NCI-H345 (cell line): ENCODE results near the gene CRY1.
"Not testable (repeated sequence)": the region's sequence is repeated elsewhere in the genome, so short reads cannot be mapped to it uniquely, and the experiment has no call there.

ENCODE experiments used
- DNase-seq: peaks from one replicate; lab custom pipeline; 2025; lab: John Stamatoyannopoulos, UW

Gene CRY1

DNA sequence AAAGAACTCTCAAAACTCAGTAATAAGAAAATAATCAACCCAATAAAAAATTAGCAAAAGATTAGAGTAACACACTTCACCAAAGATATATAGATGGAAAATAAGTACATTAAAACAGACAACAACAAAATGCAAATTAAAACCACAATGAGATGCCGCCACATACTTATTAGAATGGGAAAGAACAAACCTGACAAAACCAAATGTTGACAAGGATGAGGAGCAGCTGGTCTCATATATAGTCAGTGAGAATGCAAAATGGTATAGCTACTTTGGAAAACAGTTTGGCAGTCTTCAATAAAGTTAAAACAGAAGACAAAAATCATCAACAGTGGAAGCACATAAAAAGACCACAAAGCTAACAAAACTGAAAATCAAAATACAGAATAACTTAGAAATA, 29.1 kb downstream of the CRY1 start:
- no peak for DNase-seq

DNA sequence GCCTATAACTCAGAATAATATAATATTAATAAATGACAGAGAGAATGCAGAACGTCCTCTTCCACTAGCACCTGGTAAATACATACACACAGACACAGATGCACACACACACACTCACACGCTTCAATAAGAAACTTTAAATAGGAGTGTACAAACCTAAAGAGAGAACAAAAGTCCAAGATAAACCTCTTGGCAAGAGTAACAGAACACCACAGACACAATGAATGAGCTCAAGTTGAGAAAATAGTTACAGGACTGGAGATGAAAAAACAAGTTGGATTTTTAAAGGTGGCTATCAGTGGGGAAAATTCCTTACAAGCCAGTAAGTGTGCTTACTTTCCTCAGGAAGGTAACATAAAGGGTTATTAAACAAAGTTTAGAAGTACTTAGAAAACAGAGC, 35.2 kb downstream of the CRY1 start:
- DNase-seq: no peak

DNA sequence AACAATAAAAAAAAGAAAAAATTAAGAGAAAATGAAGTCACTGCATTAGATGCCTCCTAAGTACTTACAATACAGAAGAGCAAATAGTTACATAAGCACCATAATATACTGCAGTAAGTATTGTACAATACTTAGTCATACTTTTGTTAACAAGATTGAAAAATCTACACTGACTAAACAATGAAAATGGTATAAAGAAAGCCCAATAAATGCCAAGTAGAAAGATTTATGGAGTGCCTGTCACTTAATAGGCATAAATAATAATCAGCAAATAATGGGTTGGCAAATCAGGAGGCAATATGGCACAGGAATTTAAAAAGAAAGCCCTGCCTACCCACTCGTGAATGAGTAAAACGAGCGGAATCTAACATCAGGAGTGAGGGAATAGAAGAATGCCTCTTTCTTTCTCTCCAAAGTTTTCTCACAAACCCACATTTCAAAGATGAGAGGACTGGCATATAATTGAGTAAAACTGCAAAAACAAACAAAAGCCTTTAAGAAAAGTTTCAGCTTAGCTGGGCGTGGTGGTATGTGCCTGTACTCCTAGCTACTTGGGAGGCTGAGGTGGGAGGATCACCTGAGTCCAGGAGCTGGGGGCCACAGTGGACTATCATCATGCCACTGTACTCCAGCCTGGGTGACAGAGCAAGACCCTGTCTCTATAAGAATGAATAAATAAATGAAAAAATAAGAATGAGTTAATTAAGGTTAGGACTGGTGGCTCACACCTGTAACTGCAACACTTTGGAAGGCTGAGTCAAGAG, 36.1 kb downstream of the CRY1 start:
- no peak for DNase-seq

DNA sequence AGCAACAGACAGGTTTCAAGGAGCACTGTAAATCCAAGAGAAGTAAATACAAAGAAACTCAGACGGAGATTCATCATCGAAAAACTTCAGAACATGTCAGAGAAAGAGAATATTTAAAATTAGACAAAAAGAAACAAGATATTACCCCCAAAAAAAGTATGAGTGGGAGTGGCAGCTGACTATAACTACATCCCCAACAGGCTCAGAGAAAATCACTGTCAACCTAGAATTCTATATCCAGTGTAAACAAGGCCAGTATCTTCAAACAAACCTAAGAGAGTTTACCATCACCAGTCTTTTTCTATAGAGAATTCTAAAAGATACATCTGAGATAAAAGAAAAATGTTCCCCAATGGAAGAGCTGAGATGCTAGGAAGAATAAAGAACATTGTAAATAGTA, 39.6 kb downstream of the CRY1 start:
- DNase-seq: no peak

DNA sequence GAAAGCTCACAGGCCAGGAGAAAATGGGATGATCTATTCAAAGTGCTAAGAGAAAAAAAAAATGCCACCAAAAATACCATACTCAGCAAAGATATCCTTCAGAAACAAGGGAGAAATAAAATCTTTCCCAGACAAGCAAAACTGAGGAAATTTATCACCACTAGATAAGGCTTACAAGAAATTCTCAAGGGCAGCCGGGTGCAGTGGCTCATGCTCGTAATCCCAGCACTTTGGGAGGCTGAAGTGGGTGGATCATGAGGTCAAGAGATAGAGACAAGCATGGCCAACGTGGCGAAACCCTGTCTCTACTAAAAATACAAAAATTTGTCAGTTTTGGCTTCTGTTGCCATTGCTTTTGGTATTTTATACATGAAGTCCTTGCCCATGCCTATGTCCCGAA, 48.2 kb downstream of the CRY1 start:
- no peak for DNase-seq

DNA sequence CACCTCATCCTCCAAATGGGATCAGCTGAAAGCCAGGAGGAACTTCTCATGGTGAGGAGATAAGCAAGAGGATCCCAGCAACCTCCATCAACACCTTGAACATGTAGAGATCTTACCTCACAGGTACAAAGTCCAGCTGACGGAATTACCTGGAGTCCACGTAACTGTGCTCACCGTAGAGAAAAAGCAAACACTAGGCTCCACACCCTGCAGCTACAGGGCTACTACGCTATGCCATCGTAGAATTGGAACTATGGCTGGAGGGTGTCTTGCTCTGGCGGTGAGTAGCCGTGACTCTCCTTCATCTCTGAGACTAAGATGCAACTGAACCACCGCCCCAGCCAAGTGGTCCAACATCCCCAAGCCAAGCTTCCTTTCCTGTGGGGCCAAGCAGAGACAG, 50.5 kb downstream of the CRY1 start:
- no peak for DNase-seq

DNA sequence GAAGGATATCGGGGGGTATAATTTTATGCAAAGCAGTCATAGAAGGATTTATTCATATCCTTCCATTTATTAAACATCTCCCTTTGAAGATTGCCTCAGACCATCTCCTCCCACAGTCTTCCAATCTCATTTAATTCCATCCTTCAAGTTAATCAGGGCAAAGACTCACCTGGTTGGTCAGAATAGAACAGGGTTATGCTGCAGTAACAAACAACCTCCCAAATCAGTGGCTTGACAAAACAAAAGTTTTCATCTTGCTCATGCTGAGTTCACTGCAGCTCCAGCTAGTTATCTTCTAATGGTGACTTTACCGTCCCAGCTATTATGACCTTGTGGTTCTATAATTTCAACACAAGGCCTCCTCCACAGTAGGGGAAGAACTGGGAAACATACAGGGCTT, 57.6 kb downstream of the CRY1 start:
- no peak for DNase-seq

DNA sequence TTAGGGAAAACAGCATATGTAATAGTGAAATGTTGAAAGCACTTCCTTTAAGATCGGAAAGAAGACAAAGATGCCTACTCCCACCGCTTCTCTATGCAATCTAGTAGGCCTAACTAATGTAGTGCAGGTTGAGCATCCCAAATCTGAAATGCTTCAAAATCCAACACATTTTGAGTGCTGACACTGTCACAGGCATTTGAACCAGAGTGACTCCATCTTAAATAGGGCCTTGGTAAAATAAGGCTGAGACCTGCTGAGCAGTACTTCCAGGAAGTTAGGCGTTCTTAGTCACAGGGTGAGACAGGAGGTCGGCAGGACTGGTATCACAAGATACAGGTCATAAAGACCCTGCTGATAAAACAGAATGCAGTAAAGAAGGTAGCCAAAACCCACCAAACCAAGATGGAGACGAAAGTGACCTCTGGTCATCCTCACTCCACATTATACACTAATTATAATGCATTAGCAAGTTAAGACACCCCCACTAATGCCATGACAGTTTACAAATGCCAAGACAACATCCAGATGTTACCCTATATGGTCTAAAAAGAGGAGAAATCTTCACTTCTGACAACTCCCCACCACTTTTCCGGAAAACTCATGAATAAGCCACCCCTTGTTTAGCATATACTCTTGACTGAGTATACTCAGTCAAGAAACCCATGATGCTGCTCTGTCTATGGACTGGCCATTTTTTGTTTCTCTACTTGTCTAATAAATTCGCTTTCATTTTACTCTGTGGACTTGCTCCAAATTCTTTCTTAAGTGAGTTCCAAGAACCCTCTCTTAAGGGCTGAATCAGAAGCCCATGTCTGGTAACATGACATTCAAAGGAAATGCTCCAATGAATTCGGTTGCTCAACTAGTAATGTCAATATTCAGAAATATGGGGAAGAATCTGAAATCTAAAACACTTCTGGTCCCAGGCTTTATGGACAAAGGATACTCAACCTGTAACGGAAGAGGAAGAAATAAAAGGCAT, 59.3 kb downstream of the CRY1 start:
- DNase-seq: no peak

DNA sequence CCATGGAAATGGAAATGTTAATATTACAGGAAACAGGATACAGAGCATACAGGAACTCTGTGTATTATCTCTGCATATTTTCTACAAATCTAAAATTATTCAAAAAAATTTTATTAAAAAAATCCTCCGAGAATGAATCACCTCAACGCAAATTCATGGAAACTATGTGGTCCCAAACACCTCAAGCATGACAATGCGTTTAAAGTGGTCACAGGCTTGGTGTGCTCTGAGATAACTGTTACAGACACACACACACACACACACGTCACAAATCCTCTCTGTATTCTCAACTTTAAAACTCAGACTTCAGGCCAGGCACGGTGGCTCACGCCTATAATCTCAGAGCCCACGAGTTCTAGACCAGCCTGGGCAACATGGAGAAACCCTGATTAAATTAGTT, 61.1 kb downstream of the CRY1 start:
- no peak for DNase-seq

DNA sequence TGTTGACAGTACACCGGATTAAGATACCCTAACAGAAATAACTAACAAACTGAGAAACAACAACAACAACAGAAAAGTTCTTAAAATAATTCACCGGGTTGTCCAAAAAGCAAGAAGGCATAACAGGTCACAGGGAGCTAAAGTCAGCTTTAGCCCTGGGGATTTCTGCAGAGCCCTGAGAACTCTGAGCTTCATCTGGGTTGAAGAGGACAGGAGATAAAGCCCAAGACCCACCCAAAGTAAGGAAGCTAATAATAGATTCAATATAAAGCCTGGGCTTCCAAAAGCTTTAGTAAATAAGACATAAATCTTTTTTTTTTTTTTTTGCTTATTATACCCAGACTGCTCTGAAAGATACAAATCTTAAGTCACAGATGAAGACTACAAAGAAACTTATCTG, 62.3 kb downstream of the CRY1 start:
- no peak for DNase-seq

DNA sequence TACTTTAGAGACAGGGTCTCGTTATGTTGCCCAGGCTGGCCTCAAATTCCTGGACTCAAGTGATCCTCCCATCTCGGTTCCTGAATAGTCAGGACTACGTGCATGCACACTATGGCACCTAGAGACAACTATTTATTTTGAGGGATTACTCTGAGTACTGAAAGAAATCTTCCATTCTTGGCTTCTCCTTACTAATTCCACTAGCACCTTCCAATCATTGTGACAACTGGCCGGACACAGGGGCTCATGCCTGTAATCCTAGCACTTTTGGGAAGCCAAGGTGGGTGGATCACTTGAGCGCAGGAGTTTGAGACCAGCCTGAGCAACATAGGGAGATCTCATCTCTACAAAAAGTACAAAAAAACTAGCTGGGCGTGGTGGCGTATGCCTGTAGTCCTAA, 64.3 kb downstream of the CRY1 start:
- DNase-seq: no peak

DNA sequence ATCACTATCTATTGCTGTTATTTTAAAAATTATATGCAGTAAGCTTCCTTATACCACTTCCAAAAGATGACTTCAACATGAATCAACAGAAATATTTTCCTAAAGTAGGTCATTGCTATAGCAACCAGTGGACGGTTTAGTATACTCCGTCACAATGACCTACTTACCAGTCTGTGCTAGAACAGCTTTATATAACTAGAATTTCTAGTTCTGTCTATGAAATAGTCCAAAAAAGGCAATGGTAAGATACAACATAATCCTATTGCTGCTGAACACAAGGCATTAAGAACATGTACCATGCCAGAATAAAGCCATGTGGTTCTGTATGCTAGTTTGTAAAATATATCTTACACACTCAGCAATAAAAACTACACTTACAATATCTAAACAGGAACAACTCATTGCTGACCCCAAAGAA, 65.7 kb downstream of the CRY1 start:
- DNase-seq: no peak

DNA sequence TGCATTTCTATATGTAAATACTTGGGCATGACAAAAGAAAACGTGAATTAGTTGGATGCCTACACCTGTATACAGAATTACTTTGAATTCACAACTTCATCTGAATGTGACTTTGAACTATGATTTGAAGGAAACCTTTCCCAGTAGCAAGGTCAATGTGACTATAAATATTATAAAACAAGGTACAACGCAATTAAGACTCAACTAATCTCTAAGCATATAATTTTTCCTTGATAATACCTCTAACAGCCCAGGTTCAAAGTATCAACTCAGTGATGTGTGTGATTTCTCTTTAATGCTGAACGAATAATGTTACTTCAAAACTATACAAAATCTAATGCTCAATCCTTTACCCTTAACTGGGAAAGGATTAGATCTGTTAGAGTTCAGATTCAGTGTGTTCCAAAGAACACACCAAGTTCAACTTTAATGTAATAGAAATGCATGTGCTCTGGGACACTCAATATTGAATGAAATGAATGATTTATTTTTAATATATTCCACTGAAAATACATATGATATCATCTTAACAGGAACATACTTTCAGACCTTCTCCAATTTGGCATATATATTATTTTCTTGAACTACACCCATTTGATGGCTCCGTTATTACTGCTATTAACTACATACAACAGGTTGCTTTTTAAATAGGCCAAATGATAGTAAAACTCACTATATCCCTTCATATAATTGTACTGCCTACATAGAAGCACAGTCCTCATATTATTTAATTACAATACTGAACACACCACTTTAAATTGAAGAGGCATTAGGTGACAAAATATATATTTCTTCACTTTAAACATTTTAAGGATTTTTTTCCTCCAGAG, 66.3 kb downstream of the CRY1 start:
- no peak for DNase-seq

DNA sequence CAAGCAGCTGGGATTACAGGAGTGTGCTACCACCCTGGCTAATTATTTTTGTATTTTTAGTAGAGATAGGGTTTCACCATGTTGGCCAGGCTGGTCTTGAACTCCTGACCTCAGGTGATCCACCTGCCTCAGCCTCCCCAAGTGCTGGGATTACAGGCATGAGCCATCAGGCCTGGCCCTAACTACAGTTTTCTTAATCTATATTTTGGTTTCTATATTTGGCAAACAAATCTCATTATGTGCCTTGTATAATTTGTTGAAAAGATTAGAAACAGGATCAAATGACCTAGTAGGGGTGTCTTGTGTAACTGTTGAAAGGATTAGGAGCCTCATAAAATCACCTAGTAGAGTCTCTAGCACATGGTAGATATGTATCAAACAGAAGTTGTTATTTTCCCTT, 67.0 kb downstream of the CRY1 start:
- not testable (repeated sequence) for DNase-seq

DNA sequence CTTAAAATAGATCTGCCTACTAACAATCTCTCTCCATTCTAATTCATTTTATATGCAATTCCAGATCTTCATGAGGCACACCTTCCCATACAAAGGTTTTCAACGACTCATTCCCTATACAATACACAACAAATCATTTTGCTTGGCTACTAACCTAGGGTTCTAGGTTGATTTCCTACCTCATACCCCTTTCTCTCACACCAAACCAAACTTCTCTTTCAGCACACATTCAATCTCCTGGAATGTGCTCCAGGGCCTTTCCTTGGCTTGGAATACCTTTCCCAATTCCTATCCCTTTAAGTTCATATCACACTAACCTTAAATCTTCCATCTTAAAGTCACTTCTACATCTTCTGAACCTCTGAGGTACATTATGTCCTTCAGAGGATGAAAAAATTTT, 67.7 kb downstream of the CRY1 start:
- DNase-seq: no peak

DNA sequence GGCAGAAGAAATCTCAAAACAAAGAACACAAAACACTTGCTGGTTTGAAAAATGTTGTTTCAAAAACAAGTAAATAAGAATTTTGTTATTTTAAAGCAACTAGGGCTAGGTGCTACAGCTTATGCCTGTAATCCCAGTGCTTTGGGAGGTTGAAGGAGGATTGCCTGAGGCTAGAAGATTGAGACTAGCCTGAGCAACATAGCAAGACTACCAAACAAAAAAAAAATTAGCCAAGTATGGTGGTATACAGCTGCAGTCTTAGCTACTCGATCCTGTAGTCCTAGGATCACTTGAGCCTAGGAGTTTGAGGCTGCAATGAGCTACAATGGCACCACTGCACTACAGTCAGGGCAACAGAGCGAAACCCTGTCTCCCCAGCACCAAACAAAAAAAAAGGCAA, 73.8 kb downstream of the CRY1 start:
- no peak for DNase-seq

DNA sequence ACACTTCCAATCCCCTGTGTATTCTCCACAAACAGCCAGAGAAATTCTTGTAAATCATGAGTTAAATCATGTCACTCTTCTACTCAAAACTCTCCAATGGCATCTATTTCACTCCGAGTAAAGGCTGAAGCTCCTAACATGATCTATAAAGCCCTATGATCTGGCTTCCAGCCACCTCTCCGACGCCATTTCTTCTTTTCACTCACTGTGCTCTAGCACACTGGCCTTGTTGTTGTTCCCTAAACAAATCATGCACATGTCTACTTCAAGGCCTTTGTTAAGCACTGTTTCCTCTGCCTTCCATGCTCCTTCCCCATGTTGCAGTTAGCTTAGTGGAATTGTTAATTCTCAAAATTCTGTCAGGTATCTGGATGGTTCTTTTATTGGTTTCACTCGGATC, 76.3 kb downstream of the CRY1 start:
- no peak for DNase-seq

DNA sequence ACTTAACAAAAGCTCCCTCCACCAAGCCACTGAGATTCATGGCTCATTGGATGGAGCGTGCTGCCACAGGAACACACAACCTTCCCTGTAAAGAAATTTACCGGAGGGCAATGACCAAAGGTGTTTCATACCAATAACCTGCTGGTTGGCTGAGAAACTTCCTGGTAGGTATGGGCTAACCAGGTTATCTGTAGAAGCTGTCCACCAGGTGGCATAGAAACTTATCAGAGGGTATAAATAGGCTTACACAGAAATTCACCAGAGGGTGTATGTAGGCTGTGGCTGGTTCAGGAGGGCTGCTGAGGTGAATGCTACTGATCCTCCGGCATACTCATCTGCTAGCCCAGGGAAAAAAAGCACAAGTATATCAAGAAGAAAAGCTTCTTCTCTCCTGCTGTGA, 79.3 kb downstream of the CRY1 start:
- no peak for DNase-seq

DNA sequence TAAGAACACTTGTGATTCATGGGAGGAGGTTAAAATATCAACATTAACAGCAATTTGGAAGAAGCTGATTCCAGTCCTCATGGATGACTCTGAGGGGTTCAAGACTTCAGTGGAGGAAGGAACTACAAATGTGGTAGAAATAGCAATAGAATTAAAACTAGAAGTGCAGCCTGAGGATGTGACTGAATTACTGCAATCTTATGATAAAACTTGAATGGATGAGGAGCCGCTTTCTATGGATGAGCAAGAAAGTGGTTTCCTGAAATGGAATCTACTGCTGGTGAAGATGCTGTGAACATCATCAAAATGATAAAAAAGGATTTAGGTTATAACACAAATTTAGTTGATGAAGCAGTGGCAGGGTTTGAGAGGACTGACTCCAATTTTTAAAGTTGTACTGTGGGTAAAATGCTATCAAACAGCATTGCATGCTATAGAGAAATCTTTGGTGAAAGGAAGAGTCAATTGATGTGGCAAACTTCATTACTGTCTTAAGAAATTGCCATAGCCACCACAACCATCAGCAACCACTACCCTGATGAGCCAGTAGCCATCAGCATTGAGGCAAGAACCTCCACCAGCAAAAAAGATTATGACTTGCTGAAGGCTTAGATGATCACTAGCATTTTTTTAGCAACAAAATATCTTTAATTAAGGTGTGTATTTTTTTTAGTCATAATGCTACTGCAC, 80.5 kb downstream of the CRY1 start:
- DNase-seq: no peak

DNA sequence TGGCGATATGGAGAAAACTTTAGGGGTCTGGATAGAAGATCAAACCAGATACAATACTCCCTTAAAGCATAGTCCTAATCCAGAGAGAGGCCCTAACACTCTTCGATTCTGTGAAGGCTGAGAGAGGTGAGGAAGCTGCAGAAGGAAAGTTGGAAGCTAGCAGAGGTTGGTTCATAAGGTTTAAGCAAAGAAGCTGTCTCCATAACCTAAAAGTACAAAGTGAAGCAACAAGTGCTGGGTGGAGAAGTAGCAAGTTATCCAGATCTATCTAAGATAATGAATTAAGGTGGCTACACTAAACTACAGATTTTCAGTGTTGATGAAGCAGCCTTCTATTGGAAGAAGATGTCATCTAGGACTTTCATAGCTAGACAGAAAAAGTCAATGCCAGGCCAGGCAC, 81.8 kb downstream of the CRY1 start:
- no peak for DNase-seq

DNA sequence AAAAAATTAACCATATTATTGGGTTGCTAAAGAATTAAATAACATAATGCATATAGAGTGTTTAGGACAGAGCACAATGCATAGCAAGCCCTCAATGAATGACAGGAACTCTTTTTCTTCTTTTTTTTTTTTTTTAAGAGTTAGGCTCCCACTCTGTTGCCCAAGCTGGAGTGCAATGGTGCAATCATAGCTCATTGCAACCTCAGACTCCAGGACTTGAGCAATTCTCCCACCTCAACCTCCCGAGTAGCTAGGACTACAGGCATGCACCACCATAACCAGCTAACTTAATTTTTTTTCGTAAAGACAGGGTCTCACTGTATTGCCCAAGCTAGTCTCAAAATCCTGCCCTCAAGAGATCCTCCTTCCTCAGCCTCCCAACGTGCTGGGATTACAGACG, 85.9 kb downstream of the CRY1 start:
- no peak for DNase-seq

DNA sequence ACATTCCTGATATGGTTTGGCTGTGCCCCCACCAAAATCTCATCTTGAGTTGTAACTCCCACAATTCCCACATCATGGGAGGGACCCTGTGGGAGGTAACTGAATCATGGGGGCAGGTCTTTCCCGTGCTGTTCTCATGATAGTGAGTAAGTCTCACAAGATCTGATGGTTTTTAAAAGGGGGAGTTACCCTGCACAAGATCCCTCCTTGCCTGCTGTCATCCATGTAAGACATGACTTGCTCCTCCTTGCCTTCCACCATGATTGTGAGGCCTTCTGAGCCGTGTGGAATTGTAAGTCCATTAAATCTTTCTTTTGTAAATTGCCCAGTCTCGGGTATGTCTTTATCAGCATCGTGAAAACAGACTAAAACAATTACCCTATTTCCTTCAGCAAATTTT, 90.7 kb downstream of the CRY1 start:
- not testable (repeated sequence) for DNase-seq
